SJCRH30 (cell line): ENCODE results near the gene OR2A14. TPM values are rescaled to one million over a fixed set of nuclear protein-coding genes. Genes with fewer than 3 reads are reported as not detected.

Source experiments
- DNase-seq, 2 experiments: peaks; one replicate each; pipeline ENCODE4 v3.0.0-alpha.2; 2015 to 2020
- H3K27ac ChIP-seq: fragments of 250-450 bp; sonication (Bioruptor Pico); 2 replicates; pipeline ENCODE4 v1.5.1; 2020; ENCODE audit warnings: mild to moderate bottlenecking, moderate library complexity
- H3K27me3 ChIP-seq: fragments of 250-450 bp; sonication (Bioruptor Pico); 2 replicates; pipeline ENCODE4 v1.5.1; 2020; ENCODE audit warnings: mild to moderate bottlenecking, moderate library complexity
- H3K36me3 ChIP-seq: fragments of 250-450 bp; sonication (Bioruptor Pico); 2 replicates; pipeline ENCODE4 v1.5.1; 2020; ENCODE audit warnings: mild to moderate bottlenecking, moderate library complexity
- H3K4me1 ChIP-seq: fragments of 250-450 bp; sonication (Bioruptor Pico); 2 replicates; pipeline ENCODE4 v1.5.1; 2020; ENCODE audit warnings: mild to moderate bottlenecking, moderate library complexity
- H3K4me3 ChIP-seq: fragments of 250-450 bp; sonication (Bioruptor Pico); 2 replicates; pipeline ENCODE4 v1.5.1; 2020; ENCODE audit warnings: mild to moderate bottlenecking, moderate library complexity
- H3K9me3 ChIP-seq: fragments of 250-450 bp; sonication (Bioruptor Pico); replicated peaks from 2 replicates; pipeline ENCODE4 v1.5.1; 2020; ENCODE audit warnings: mild to moderate bottlenecking, moderate library complexity
- total RNA-seq: library from RNA; depleted of rRNA; stranded (reverse); fragments of >200 nt; shearing (Covaris generic); gene quantifications from 2 replicates; pipeline ENCODE4 v1.2.3, GENCODE V29; 2014; rRNA removed

The OR2A14 gene, protein sequence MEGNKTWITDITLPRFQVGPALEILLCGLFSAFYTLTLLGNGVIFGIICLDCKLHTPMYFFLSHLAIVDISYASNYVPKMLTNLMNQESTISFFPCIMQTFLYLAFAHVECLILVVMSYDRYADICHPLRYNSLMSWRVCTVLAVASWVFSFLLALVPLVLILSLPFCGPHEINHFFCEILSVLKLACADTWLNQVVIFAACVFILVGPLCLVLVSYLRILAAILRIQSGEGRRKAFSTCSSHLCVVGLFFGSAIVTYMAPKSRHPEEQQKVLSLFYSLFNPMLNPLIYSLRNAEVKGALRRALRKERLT
- total RNA-seq: not detected in 2 replicates

DNA sequence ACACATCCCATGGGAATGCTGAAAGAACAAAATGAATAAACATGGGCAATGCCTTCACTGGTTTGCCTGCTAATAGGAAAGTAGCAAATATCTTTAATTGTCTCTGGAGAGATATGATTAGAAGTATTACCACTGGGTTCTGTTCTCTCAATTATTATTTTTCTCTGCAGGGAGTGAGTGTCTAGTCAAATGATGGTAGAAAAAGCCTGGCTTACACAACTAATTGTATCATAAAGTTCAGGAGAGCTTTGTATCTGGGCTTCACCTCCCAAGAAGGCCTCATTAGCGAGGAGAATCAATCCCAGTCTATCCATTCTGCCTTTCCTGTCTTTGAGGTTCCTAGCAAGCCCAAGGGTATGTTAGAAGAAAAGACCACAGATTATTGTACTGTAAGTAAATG lies at the start of gene OR2A14:
Gene OR2A14 (plus strand): TSS at position 301 of the 400 bp plus-strand sequence. CDS start 5,937 bp downstream, outside the sequence.
- H3K36me3 ChIP-seq: no peaks in the 10 kb centered on the region
- no peak within 1 kb of the TSS for H3K27ac ChIP-seq
- no peaks in the 10 kb centered on the region for H3K27me3 ChIP-seq
- H3K4me1 ChIP-seq: no peaks in the 10 kb centered on the region
- H3K9me3 ChIP-seq: no peaks in the 10 kb centered on the region
- H3K4me3 ChIP-seq: no peak within 1 kb of the TSS
- DNase-seq: no peak

DNA sequence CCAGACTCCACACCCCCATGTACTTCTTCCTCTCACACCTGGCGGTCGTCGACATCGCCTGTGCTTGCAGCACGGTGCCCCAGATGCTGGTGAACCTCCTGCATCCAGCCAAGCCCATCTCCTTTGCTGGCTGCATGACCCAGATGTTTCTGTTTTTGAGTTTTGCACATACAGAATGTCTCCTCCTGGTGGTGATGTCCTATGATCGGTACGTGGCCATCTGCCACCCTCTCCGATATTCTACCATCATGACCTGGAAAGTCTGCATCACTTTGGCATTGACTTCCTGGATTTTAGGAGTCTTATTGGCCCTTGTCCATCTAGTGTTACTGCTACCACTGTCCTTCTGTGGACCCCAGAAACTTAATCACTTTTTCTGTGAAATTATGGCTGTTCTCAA lies 48.6 kb upstream of the OR2A14 start:
- Histone ChIP-seq H3K4me1 (no peaks in the 10 kb centered on the region), H3K36me3 (no peaks in the 10 kb centered on the region), H3K27ac (no peak overlapping the region), H3K9me3 (no peaks in the 10 kb centered on the region), H3K4me3 (no peak overlapping the region), H3K27me3 (no peaks in the 10 kb centered on the region)
- no peak for DNase-seq

DNA sequence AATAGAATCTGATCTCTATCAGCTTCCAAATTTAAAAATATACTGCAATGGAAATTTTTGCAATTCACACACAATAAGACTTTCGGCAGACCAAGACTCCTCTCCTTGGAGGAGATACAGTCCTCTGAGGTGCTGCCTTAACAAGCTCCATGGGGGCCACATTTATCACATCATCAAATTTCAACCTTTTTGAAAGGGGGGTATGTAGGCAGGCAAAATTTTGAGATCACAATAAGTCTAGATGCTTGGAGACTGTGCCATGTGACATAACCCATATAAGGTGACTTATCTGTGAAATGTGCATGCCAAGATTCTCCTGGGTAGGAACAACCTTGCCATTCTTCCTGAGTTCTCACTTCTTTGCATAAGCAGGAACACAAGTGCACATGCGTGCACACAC lies 37.0 kb upstream of the OR2A14 start, which contains the start of gene OR2A12:
Gene OR2A12 (plus strand): TSS at position 301 of the 400 bp plus-strand sequence. CDS start 8,830 bp downstream, outside the sequence.
- Histone ChIP-seq H3K4me1 (no peaks in the 10 kb centered on the region), H3K27me3 (no peaks in the 10 kb centered on the region), H3K27ac (no peak within 1 kb of the TSS), H3K36me3 (no peaks in the 10 kb centered on the region), H3K4me3 (no peak within 1 kb of the TSS), H3K9me3 (no peaks in the 10 kb centered on the region)
- no peak for DNase-seq

DNA sequence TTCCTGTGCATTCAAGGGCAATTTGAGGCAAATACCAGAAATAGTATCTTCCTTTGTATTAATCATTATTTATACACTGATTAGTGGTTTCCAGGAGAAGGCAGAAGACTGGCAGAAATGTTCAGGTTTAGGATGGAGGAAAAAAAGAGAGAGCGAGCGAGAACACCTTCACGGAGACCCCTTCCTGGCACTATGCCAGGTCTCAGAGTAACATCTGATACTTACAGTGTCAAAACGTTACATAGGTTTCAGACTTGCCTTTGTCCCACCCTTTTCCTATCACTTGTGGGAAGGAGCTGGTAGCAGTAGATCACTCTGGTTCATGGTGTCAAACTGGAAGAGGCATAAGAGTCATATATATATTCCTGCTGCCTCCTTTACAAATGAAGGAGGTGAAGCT lies 36.2 kb upstream of the OR2A14 start:
- no peak for DNase-seq
- no peaks in the 10 kb centered on the region for H3K27me3 ChIP-seq
- no peak overlapping the region for H3K4me3 ChIP-seq
- H3K4me1 ChIP-seq: no peaks in the 10 kb centered on the region
- no peaks in the 10 kb centered on the region for H3K9me3 ChIP-seq
- no peaks in the 10 kb centered on the region for H3K36me3 ChIP-seq
- H3K27ac ChIP-seq: no peak overlapping the region

DNA sequence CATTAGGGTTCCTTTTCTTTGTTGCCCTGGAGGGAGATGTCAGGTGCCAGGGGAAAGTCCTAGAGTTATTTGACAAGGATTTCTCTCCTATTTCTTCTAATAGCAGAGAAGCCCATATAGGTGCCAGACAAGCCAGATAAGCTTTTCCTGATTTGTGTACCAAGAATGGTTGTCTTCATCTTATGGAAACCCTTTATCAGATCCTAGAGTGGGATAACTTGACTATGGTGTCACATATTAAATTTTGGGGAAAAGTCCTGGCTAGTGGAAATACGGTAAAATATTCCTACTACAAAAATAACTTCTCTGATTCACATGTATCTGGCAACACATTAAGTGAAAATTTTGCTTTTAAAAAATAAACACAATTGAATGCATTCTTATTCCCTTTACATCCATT lies 35.7 kb upstream of the OR2A14 start:
- Histone ChIP-seq H3K4me3 (no peak overlapping the region), H3K36me3 (no peaks in the 10 kb centered on the region), H3K27ac (no peak overlapping the region), H3K27me3 (no peaks in the 10 kb centered on the region), H3K4me1 (no peaks in the 10 kb centered on the region), H3K9me3 (no peaks in the 10 kb centered on the region)
- DNase-seq: no peak

DNA sequence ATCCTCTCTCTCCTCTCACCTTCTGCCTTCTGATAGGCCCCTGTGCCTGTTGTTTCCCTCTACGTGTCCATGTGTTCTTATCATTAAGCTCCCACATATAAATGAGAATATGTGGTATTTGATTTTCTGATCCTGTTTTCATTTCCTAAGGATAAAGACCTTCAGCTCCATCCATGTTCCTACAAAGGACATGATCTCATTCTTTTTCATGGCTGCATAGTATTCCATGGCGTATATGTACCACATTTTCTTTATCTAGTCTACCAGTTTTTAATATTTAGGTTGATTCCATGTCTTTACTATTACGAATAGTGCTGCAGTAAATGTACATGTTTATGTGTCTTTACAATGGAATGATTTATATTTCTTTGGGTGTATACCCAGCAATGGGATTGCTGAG lies 32.3 kb upstream of the OR2A14 start:
- no peaks in the 10 kb centered on the region for H3K27me3 ChIP-seq
- no peak overlapping the region for H3K27ac ChIP-seq
- H3K9me3 ChIP-seq: no peaks in the 10 kb centered on the region
- no peak for DNase-seq
- H3K36me3 ChIP-seq: no peaks in the 10 kb centered on the region
- no peaks in the 10 kb centered on the region for H3K4me1 ChIP-seq
- H3K4me3 ChIP-seq: no peak overlapping the region

DNA sequence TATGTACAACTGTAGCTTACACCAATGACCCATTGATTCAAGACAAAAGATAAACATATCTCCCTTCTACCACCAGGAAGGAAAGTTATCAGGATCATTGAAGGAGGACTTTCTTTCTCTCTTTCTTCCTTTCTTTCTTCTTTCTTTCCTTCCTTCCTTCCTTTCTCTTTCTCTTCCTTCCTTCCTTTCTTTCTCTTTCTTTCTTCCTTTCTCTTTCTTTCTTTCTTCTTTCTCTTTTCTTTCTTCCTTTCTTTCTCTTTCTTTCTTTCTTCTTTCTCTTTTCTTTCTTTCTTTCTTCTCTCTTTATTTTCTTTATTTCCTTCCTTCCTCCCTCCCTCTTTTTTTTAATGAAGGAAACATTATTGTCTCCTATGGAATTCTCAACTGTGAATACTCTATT lies 24.2 kb upstream of the OR2A14 start:
- no peaks in the 10 kb centered on the region for H3K27me3 ChIP-seq
- no peaks in the 10 kb centered on the region for H3K9me3 ChIP-seq
- no peak overlapping the region for H3K4me3 ChIP-seq
- H3K27ac ChIP-seq: no peak overlapping the region
- no peak for DNase-seq
- H3K4me1 ChIP-seq: no peaks in the 10 kb centered on the region; the same call in 1 of the 2 replicates
- no peaks in the 10 kb centered on the region for H3K36me3 ChIP-seq

DNA sequence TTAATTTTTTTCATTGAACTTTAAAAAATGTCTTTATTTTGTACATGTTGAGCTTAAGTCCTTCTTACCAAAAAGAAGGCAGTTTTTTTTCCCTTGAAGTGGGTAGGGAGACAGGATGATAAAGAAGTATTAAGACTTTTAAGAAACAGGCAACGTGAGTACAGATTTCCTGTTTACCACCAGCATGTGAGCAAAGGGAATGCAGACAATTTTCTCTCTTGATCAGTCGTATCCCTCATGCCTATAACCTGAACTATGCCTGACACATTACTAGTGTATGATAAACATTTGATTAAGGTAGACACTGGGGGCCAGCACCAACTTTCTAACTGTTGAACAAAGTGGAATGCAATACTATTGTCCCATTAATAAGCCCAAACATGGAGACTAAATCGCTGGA lies 22.4 kb upstream of the OR2A14 start:
- Histone ChIP-seq H3K4me3 (no peak overlapping the region), H3K36me3 (no peaks in the 10 kb centered on the region), H3K27me3 (no peaks in the 10 kb centered on the region), H3K4me1 (no peaks in the 10 kb centered on the region; the same call in 1 of the 2 replicates), H3K9me3 (no peaks in the 10 kb centered on the region), H3K27ac (no peak overlapping the region)
- no peak for DNase-seq

DNA sequence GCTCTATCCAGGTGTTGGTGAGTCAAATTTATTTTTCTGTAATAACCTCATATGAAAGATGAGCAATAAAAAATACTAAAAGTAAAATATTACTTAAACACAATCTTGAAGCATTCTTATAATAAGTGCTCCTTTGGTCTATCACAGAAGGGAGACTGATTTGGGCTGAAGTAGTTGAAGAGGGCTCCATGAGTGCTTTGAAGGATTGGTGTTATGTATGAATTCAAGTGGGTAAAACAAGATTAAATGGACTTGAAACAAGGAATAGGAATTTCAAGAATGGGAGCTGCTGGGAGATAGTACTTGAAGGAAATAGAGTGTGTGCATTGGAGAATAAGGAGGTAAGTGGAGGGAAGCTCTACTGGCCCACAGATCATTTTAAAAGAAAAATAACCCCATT lies 20.9 kb upstream of the OR2A14 start:
- no peaks in the 10 kb centered on the region for H3K9me3 ChIP-seq
- no peaks in the 10 kb centered on the region for H3K36me3 ChIP-seq
- no peak overlapping the region for H3K27ac ChIP-seq
- no peaks in the 10 kb centered on the region for H3K27me3 ChIP-seq
- no peak overlapping the region for H3K4me3 ChIP-seq
- DNase-seq: no peak
- H3K4me1 ChIP-seq: no peaks in the 10 kb centered on the region

DNA sequence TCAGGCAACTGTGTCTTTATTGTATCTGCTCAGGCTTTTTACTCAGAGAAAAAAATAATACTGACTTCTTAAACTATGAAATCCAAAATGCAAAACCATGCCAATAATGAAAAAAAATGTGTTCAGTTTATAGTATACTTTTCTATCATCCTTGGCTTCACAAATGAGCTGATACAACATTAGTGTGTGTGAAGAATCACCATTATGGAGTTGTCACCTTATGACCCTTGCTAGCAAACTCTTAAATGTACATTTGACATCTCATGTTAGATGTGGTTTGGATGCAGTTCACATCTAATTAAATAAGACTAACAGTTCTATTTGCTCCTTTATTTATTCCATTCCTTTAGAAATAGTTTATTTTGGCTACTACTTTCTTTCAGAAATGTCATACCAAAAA lies 17.8 kb upstream of the OR2A14 start:
- DNase-seq: no peak
- Histone ChIP-seq H3K4me1 (no peaks in the 10 kb centered on the region), H3K4me3 (no peak overlapping the region)

DNA sequence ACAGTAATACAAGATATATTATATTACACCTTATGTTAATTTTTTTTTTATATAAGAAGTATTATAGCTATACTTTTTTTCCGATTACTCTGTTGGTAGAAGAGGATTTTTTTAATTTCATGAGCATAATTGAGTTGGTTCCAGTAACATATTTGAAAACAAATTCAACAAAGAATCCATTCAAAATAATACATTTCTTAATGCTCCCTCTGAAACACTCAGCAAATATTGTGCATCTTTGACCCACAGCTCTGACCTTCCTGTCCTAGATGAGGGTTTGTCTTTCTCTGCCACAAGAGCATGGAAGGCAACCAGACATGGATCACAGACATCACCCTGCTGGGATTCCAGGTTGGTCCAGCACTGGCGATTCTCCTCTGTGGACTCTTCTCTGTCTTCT lies 13.7 kb upstream of the OR2A14 start, which contains the start of gene OR2A2:
Gene OR2A2 (plus strand): TSS at position 301 of the 400 bp plus-strand sequence. CDS start 0 bp downstream, at position 301.
- H3K4me1 ChIP-seq: no peaks in the 10 kb centered on the region
- H3K4me3 ChIP-seq: no peak within 1 kb of the TSS
- no peaks in the 10 kb centered on the region for H3K9me3 ChIP-seq
- no peak within 1 kb of the TSS for H3K27ac ChIP-seq
- DNase-seq: no peak
- H3K36me3 ChIP-seq: no peaks in the 10 kb centered on the region
- H3K27me3 ChIP-seq: no peaks in the 10 kb centered on the region

More for the DNA sequence above, 17.8 kb upstream of the OR2A14 start:
- Histone ChIP-seq H3K9me3 (no peaks in the 10 kb centered on the region), H3K27ac (no peak overlapping the region), H3K36me3 (no peaks in the 10 kb centered on the region), H3K27me3 (no peaks in the 10 kb centered on the region)

DNA sequence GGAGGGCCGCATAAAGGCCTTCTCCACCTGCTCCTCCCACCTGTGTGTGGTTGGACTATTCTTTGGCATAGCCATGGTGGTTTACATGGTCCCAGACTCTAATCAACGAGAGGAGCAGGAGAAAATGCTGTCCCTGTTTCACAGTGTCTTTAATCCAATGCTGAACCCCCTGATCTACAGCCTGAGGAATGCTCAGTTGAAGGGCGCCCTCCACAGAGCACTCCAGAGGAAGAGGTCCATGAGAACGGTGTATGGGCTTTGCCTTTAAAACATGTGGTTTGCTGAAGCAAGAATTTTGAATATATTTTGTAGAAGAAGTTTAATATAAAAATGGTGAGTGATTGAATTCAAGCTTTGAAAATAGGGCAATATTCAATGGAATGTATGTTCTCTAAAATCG lies 12.7 kb upstream of the OR2A14 start:
- H3K27me3 ChIP-seq: no peaks in the 10 kb centered on the region
- H3K9me3 ChIP-seq: no peaks in the 10 kb centered on the region
- no peak overlapping the region for H3K27ac ChIP-seq
- no peaks in the 10 kb centered on the region for H3K4me1 ChIP-seq
- no peak for DNase-seq
- H3K36me3 ChIP-seq: no peaks in the 10 kb centered on the region
- H3K4me3 ChIP-seq: no peak overlapping the region

DNA sequence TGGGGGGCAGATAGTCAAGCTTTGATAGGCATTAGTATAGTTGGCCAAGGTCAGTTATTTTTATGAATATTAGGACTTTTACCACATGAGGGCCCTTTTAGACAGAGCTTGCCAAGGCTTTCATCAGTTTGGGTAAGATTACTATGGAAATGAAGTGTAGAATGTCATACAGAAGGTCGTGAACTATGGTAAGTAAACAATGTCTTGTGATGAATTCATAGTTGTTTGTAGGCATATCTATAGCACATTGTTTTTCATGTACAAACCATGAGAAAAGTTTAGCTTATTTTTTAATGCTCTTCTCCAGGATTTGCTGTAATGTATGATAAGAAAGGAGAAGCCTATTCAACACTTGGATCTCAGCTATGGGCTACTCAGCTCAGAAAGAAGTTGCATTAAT lies 9.3 kb upstream of the OR2A14 start:
- no peaks in the 10 kb centered on the region for H3K36me3 ChIP-seq
- no peaks in the 10 kb centered on the region for H3K4me1 ChIP-seq
- H3K27me3 ChIP-seq: no peaks in the 10 kb centered on the region
- no peak for DNase-seq
- no peak overlapping the region for H3K27ac ChIP-seq
- H3K9me3 ChIP-seq: no peaks in the 10 kb centered on the region
- H3K4me3 ChIP-seq: no peak overlapping the region

DNA sequence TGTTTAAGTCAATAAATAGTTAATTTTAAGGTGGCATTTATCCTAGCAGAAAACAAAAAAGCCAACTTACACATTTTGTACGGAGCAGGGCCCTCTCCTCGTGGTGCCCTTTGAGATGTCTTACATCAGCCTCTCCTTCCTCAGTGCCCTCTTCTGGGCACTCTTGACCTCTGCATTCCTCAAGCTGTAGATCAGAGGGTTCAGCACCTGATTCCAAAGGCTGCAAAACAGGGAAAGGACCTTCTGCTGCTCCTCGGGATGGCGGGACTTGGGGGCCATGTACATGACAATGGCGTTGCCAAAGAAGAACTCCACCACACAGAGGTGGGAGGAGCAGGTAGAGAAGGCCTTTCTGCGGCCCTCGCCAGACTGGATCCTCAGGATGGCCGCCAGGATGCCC lies 4.6 kb upstream of the OR2A14 start:
- no peak for DNase-seq
- H3K36me3 ChIP-seq: no peaks in the 10 kb centered on the region
- no peak overlapping the region for H3K4me3 ChIP-seq

DNA sequence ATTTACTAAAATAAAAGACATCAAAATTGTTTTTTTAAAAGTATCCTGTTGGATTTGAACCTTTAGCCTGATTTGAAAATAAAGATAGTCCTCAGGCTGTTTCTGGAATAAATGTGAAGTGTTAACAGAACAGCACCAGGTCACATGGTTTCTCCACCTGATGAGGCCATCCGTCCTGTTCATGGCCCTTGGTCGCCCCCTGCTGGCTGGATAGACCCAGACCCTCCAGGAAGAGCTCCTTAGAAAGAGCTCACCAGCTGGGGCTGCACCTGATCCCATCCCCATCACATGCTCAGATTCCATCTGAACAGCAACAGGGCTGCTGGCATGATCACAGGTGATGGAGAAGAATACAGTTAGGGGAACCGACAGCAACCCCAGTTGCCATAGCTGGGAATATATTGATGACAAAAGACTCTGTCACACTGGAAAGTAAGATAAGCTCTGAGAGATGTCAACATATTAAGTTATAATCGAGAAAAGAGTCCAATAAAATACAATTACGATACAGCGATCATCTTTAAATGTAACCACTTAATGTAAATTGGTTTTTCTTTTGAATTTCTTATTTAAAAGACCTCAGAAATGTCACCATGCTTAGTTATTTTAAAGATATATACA lies 4.8 kb downstream of the OR2A14 start:
- no peak overlapping the region for H3K4me3 ChIP-seq
- no peaks in the 10 kb centered on the region for H3K27me3 ChIP-seq
- no peak overlapping the region for H3K27ac ChIP-seq
- no peaks in the 10 kb centered on the region for H3K4me1 ChIP-seq
- no peaks in the 10 kb centered on the region for H3K36me3 ChIP-seq
- peak; percentile 84 to 92 for DNase-seq
- H3K9me3 ChIP-seq: no peaks in the 10 kb centered on the region

More for the DNA sequence above, 4.6 kb upstream of the OR2A14 start:
- Histone ChIP-seq H3K4me1 (no peaks in the 10 kb centered on the region), H3K27me3 (no peaks in the 10 kb centered on the region), H3K9me3 (no peaks in the 10 kb centered on the region), H3K27ac (no peak overlapping the region)
